ENCODE data around the gene SOD1.
"Not testable (repeated sequence)": the region's sequence is repeated elsewhere in the genome, so short reads cannot be mapped to it uniquely, and the experiment has no call there.

SOD1 gene

DNA sequence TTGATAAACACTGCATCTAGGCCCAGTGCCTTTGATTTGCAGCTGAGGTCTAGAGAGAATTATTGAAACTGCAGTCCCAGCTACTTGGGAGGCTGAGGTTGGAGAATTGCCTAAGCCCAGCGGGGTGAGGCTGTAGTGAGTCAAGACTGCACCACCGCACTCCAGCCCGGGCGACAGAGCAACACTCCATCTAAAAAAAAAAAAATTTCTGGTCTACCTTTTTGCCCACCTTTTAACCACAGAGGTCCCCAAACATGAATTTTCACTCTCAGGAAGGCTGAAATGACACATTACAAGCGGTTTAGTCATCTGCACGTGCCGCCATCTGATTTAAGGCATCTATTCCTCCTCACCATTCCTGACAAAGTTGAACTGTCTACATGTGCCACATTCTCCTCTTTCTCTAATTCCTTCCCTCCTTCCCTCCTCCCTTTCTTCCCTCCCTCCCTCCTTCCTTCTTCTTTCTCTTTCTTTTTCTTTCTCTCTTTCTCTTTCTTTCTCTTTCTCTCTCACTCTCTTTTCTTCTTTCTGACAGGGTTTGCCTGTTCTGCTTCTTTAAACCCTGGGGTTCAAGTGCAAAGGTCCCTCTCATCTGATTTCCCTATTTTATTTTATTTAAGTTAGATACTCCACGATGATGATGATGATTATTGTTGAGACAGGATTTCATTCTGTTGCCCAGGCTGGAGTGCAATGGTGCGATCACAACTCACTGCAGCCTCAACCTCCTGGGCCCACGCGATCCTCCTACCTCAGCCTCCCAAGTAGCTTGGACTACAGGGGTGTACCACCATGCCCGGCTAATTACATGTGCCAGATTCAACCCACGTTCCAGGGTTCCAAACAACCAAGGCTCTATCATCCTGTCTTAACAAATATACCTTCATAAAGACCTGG is 3.0 kb upstream of the SOD1 start:
- Histone ChIP-seq H3K27me3 (ENCODE audit: control insufficient read depth, insufficient read depth, low read length) (no peaks in the 10 kb centered on the region), H3K36me3 (ENCODE audit: control insufficient read depth, insufficient read depth, low read length) (0 out of 2 replicates have a peak, but pooled peaks cover under 1% of the 10 kb centered on the region), H3K4me3 (ENCODE audit: low read depth, low read length) (no peak overlapping the region), H3K4me1 (ENCODE audit: control insufficient read depth, insufficient read depth, low read length) (no peaks in the 10 kb centered on the region), H3K9me3 (ENCODE audit: control insufficient read depth, insufficient read depth, low read length) (no peaks in the 10 kb centered on the region), H3K9ac (ENCODE audit: low read depth, low read length) (no peak overlapping the region), H3K27ac (ENCODE audit: low read depth, low read length) (no peak overlapping the region)

DNA sequence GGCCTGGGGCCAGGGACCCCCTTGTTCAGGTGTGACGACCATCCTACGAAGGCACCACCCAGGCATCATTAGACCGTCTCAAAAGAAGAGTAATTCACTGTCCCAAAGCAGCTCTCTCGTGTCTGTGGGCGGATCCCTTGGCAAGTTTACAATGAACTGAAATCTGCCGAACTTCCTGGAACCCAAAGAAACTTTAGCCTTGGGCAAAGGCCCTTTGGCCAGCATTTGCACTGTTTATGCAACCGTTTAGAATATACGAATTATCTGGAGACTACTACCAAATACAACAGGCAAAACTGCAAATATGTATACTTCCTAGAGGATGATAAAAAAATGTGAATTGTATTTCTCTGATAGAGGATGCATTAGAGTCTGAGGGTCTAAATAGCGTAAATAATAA is 1.4 kb upstream of the SOD1 start:
- H3K9me3 ChIP-seq (ENCODE audit: control insufficient read depth, insufficient read depth, low read length) = no peaks in the 10 kb centered on the region
- H3K27me3 ChIP-seq (ENCODE audit: control insufficient read depth, insufficient read depth, low read length) = no peaks in the 10 kb centered on the region
- peaks cover 10% of the 10 kb centered on the region; the same call in 1 of the 2 replicates for H3K36me3 ChIP-seq (ENCODE audit: control insufficient read depth, insufficient read depth, low read length)
- no peak overlapping the region for H3K9ac ChIP-seq (ENCODE audit: low read depth, low read length)
- H3K27ac ChIP-seq (ENCODE audit: low read depth, low read length) = no peak overlapping the region
- H3K4me1 ChIP-seq (ENCODE audit: control insufficient read depth, insufficient read depth, low read length) = no peaks in the 10 kb centered on the region
- H3K4me3 ChIP-seq (ENCODE audit: low read depth, low read length) = no peak overlapping the region

DNA sequence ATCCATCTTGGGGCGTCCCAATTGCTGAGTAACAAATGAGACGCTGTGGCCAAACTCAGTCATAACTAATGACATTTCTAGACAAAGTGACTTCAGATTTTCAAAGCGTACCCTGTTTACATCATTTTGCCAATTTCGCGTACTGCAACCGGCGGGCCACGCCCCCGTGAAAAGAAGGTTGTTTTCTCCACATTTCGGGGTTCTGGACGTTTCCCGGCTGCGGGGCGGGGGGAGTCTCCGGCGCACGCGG is 282 bp upstream of the SOD1 start:
- peaks cover 19% of the 10 kb centered on the region for H3K36me3 ChIP-seq (ENCODE audit: control insufficient read depth, insufficient read depth, low read length)
- no peaks in the 10 kb centered on the region for H3K9me3 ChIP-seq (ENCODE audit: control insufficient read depth, insufficient read depth, low read length)
- H3K4me3 ChIP-seq (ENCODE audit: low read depth, low read length) = peak overlapping the region; percentile 71
- H3K27ac ChIP-seq (ENCODE audit: low read depth, low read length) = no peak overlapping the region
- peak overlapping the region; percentile 50; the same call in 1 of the 2 replicates for H3K9ac ChIP-seq (ENCODE audit: low read depth, low read length)
- no peaks in the 10 kb centered on the region for H3K27me3 ChIP-seq (ENCODE audit: control insufficient read depth, insufficient read depth, low read length)
- no peaks in the 10 kb centered on the region for H3K4me1 ChIP-seq (ENCODE audit: control insufficient read depth, insufficient read depth, low read length)

DNA sequence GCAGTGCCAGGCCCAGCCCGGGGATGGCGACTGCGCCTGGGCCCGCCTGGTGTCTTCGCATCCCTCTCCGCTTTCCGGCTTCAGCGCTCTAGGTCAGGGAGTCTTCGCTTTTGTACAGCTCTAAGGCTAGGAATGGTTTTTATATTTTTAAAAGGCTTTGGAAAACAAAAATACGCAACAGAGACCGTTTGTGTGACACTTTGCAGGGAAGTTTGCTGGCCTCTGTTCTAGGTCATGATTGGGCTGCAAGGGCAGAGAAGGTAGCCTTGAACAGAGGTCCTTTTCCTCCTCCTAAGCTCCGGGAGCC is 719 bp downstream of the SOD1 start:
- no peaks in the 10 kb centered on the region for H3K27me3 ChIP-seq (ENCODE audit: control insufficient read depth, insufficient read depth, low read length)
- H3K9me3 ChIP-seq (ENCODE audit: control insufficient read depth, insufficient read depth, low read length) = no peaks in the 10 kb centered on the region
- H3K4me1 ChIP-seq (ENCODE audit: control insufficient read depth, insufficient read depth, low read length) = no peaks in the 10 kb centered on the region
- H3K4me3 ChIP-seq (ENCODE audit: low read depth, low read length) = peak overlapping the region; percentile 71
- H3K9ac ChIP-seq (ENCODE audit: low read depth, low read length) = peak overlapping the region; percentile 57; the same call in 1 of the 2 replicates
- H3K36me3 ChIP-seq (ENCODE audit: control insufficient read depth, insufficient read depth, low read length) = peaks cover 22% of the 10 kb centered on the region
- no peak overlapping the region for H3K27ac ChIP-seq (ENCODE audit: low read depth, low read length)

DNA sequence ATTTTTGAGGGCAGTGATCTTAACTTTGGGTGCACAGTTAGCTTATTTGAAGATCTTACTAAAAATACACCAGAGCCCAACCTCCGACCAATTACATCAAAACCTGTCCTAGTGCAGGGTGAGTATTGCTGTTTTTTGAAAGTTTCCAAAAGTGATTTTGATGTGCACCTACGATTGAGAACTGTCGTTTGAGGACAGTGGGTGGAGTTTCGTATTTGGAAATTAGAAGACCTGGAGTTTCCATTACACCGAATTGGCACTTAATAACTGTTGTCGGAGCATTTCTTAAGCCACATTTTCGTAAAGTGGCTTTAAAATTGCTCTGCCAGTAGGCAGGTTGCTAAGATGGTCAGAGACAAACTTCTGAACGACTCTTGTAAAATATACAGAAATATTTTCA is 1.1 kb downstream of the SOD1 start:
- Histone ChIP-seq H3K27ac (ENCODE audit: low read depth, low read length) (no peak overlapping the region), H3K9ac (ENCODE audit: low read depth, low read length) (peak overlapping the region; percentile 57; the same call in 1 of the 2 replicates), H3K36me3 (ENCODE audit: control insufficient read depth, insufficient read depth, low read length) (peaks cover 26% of the 10 kb centered on the region), H3K4me3 (ENCODE audit: low read depth, low read length) (peak overlapping the region; percentile 71), H3K27me3 (ENCODE audit: control insufficient read depth, insufficient read depth, low read length) (no peaks in the 10 kb centered on the region), H3K4me1 (ENCODE audit: control insufficient read depth, insufficient read depth, low read length) (no peaks in the 10 kb centered on the region), H3K9me3 (ENCODE audit: control insufficient read depth, insufficient read depth, low read length) (no peaks in the 10 kb centered on the region)

DNA sequence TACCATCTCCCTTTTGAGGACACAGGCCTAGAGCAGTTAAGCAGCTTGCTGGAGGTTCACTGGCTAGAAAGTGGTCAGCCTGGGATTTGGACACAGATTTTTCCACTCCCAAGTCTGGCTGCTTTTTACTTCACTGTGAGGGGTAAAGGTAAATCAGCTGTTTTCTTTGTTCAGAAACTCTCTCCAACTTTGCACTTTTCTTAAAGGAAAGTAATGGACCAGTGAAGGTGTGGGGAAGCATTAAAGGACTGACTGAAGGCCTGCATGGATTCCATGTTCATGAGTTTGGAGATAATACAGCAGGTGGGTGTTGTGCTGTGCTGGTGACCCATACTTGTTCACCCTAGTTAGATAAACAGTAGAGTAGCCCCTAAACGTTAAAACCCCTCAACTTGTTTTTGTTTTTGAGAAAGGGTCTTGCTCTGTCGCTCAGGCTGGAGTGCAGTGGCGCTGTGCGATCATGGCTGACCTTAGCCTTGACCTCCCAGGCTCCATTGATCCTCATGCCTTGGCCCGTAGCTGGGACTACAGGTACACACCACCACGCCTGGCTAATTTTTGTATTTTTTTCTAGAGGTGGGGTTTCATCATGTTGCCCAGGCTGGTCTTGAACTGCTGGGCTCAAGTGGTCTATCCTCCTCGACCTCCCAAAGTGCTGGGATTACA is 4.2 kb downstream of the SOD1 start:
- no peak overlapping the region for H3K27ac ChIP-seq (ENCODE audit: low read depth, low read length)
- peaks cover 53% of the 10 kb centered on the region for H3K36me3 ChIP-seq (ENCODE audit: control insufficient read depth, insufficient read depth, low read length)
- no peak overlapping the region for H3K9ac ChIP-seq (ENCODE audit: low read depth, low read length)
- no peaks in the 10 kb centered on the region for H3K9me3 ChIP-seq (ENCODE audit: control insufficient read depth, insufficient read depth, low read length)
- H3K4me1 ChIP-seq (ENCODE audit: control insufficient read depth, insufficient read depth, low read length) = peaks cover 9% of the 10 kb centered on the region; the same call in 1 of the 2 replicates
- H3K4me3 ChIP-seq (ENCODE audit: low read depth, low read length) = no peak overlapping the region
- no peaks in the 10 kb centered on the region for H3K27me3 ChIP-seq (ENCODE audit: control insufficient read depth, insufficient read depth, low read length)

DNA sequence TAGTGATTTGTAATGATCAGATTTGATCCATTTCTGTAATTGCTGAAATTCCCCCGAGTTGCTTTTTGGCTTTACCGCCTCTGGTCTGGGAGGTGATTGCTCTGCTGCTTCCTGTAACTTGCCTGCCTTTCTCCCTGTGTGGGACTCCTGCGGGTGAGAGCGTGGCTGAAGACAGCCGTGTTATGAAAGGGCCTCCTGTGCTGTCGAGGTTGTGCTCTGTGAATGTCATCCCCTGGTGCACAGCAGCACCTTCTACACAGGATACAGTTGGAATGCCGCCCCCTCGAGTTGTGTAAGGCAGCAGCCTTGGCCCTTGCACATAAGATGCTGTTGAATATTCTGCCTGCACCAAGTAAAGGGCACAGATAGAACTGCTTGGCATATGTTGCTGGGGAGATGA is 5.9 kb downstream of the SOD1 start:
- Histone ChIP-seq H3K9ac (ENCODE audit: low read depth, low read length) (no peak overlapping the region), H3K9me3 (ENCODE audit: control insufficient read depth, insufficient read depth, low read length) (no peaks in the 10 kb centered on the region), H3K27me3 (ENCODE audit: control insufficient read depth, insufficient read depth, low read length) (no peaks in the 10 kb centered on the region), H3K4me3 (ENCODE audit: low read depth, low read length) (no peak overlapping the region), H3K4me1 (ENCODE audit: control insufficient read depth, insufficient read depth, low read length) (peaks cover 24% of the 10 kb centered on the region), H3K36me3 (ENCODE audit: control insufficient read depth, insufficient read depth, low read length) (peaks cover 69% of the 10 kb centered on the region), H3K27ac (ENCODE audit: low read depth, low read length) (no peak overlapping the region)

DNA sequence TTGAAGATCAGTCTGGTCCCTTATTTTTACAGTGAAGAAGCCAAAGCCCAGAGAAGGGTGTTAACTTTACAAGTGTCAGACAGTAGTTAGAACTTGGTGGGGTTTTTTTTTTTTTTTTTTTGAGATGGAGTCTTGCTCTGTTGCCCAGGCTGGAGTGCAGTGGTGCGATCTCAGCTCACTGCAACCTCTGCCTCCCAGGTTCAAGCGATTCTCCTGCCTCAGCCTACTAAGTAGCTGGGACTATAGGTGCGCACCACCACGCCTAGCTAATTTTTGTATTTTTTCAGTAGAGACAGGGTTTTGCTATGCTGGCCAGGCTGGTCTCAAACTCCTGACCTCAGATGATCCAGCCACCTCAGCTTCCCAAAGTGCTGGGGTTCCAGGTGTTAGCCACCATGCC is 6.4 kb downstream of the SOD1 start:
- H3K9me3 ChIP-seq (ENCODE audit: control insufficient read depth, insufficient read depth, low read length); H3K27me3 ChIP-seq (ENCODE audit: control insufficient read depth, insufficient read depth, low read length); H3K4me3 ChIP-seq (ENCODE audit: low read depth, low read length); H3K9ac ChIP-seq (ENCODE audit: low read depth, low read length); H3K27ac ChIP-seq (ENCODE audit: low read depth, low read length): not testable (repeated sequence)
- Histone ChIP-seq H3K4me1 (ENCODE audit: control insufficient read depth, insufficient read depth, low read length) (peaks cover 28% of the 10 kb centered on the region), H3K36me3 (ENCODE audit: control insufficient read depth, insufficient read depth, low read length) (peaks cover 70% of the 10 kb centered on the region)

DNA sequence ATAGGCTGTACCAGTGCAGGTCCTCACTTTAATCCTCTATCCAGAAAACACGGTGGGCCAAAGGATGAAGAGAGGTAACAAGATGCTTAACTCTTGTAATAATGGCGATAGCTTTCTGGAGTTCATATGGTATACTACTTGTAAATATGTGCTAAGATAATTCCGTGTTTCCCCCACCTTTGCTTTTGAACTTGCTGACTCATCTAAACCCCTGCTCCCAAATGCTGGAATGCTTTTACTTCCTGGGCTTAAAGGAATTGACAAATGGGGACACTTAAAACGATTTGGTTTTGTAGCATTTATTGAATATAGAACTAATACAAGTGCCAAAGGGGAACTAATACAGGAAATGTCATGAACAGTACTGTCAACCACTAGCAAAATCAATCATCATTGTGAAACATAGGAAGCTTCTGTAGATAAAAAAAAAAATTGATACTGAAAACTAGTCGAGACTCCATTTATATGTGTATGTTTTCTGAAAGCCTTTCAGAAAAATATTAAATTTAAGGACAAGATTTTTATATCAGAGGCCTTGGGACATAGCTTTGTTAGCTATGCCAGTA is 7.0 kb downstream of the SOD1 start:
- no peak overlapping the region for H3K9ac ChIP-seq (ENCODE audit: low read depth, low read length)
- peak overlapping the region; percentile 15 for H3K27ac ChIP-seq (ENCODE audit: low read depth, low read length)
- H3K36me3 ChIP-seq (ENCODE audit: control insufficient read depth, insufficient read depth, low read length) = peaks cover 74% of the 10 kb centered on the region
- peaks cover 28% of the 10 kb centered on the region for H3K4me1 ChIP-seq (ENCODE audit: control insufficient read depth, insufficient read depth, low read length)
- no peaks in the 10 kb centered on the region for H3K9me3 ChIP-seq (ENCODE audit: control insufficient read depth, insufficient read depth, low read length)
- H3K4me3 ChIP-seq (ENCODE audit: low read depth, low read length) = no peak overlapping the region
- H3K27me3 ChIP-seq (ENCODE audit: control insufficient read depth, insufficient read depth, low read length) = no peaks in the 10 kb centered on the region

DNA sequence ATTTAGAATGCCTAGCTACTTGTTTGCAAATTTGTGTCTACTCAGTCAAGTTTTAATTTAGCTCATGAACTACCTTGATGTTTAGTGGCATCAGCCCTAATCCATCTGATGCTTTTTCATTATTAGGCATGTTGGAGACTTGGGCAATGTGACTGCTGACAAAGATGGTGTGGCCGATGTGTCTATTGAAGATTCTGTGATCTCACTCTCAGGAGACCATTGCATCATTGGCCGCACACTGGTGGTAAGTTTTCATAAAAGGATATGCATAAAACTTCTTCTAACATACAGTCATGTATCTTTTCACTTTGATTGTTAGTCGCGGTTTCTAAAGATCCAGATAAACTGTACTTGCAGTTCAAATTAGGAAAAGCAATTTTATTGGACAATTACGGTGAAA is 7.6 kb downstream of the SOD1 start:
- Histone ChIP-seq H3K4me3 (ENCODE audit: low read depth, low read length) (no peak overlapping the region), H3K9ac (ENCODE audit: low read depth, low read length) (no peak overlapping the region), H3K27me3 (ENCODE audit: control insufficient read depth, insufficient read depth, low read length) (no peaks in the 10 kb centered on the region), H3K27ac (ENCODE audit: low read depth, low read length) (peak overlapping the region; percentile 59), H3K4me1 (ENCODE audit: control insufficient read depth, insufficient read depth, low read length) (peaks cover 28% of the 10 kb centered on the region), H3K36me3 (ENCODE audit: control insufficient read depth, insufficient read depth, low read length) (peaks cover 73% of the 10 kb centered on the region), H3K9me3 (ENCODE audit: control insufficient read depth, insufficient read depth, low read length) (no peaks in the 10 kb centered on the region)

DNA sequence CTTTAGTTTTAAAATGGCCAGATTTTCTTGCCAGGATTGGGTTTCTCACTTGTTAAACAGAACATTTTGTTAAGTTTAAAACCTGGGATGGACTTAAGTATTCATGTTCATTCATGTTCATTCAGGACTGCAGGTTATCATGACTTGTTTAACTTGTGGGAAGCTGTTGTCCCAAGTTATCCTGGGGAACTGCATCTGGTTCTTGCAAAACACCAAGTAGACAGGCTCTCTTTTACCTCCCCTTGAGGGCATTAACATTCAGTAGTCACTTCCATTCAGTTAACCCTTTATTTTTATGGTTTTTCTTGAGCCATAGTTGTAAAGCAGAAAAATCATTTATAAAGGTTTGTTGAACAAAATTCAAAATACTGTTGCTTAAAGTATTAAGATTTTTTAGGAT is 8.1 kb downstream of the SOD1 start:
- H3K36me3 ChIP-seq (ENCODE audit: control insufficient read depth, insufficient read depth, low read length) = peaks cover 73% of the 10 kb centered on the region
- no peaks in the 10 kb centered on the region for H3K9me3 ChIP-seq (ENCODE audit: control insufficient read depth, insufficient read depth, low read length)
- peaks cover 28% of the 10 kb centered on the region for H3K4me1 ChIP-seq (ENCODE audit: control insufficient read depth, insufficient read depth, low read length)
- no peaks in the 10 kb centered on the region for H3K27me3 ChIP-seq (ENCODE audit: control insufficient read depth, insufficient read depth, low read length)
- no peak overlapping the region for H3K9ac ChIP-seq (ENCODE audit: low read depth, low read length)
- peak overlapping the region; percentile 59 for H3K27ac ChIP-seq (ENCODE audit: low read depth, low read length)
- H3K4me3 ChIP-seq (ENCODE audit: low read depth, low read length) = no peak overlapping the region

Measured in HUES48 (cell line).